ENCODE measurements around the gene IRS2.

- TF ChIP-seq GATA3 (IDR thresholded peaks at IDR 0.05; ENCODE audit: low read depth, low read length) (no peak), GATA2 (IDR thresholded peaks at IDR 0.05; ENCODE audit: low read depth, low read length) (no peak)
These were observed 79.2 kb downstream of the IRS2 start for GRCh38 chr13:109707044-109707741.
